GM19455 (cell line): Measurements from ENCODE around the gene PCDHA3.
"Not testable (repeated sequence)": the region's sequence is repeated elsewhere in the genome, so short reads cannot be mapped to it uniquely, and the experiment has no call there.

Experiments
- ATAC-seq: cut with Tn5 transposase; IDR thresholded peaks from one replicate; pipeline ENCODE4 v1.9.1; 2021; ENCODE audit not compliant: unreplicated experiment

Gene PCDHA3

DNA sequence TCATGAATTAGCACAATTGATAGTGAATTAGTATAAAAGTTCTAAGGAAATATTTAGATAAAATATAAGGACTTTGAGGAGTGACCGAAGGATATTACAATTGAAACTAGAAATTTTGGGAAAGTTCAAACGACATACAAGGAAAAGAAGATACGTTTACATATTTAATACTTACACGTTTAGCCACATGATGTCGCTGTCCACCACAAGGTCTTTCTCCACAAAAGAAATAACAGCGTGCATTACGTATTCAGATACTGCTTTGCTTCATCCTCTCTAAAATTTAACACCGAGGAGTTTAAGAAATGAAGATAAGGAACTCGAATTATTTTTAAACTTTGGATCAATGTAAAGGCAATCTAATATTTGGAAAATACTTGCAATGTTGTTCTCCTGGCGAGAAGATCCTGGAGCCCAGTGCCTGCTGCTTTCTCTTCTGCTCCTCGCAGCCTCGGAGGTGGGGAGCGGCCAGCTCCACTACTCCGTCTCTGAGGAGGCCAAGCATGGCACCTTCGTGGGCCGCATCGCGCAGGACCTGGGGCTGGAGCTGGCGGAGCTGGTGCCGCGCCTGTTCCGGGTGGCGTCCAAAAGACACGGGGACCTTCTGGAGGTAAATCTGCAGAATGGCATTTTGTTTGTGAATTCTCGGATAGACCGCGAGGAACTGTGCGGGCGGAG lies at the start of gene PCDHA3:
PCDHA3 (plus strand) TSS at position 242 of the 678 bp plus-strand sequence.
- no peak for ATAC-seq

DNA sequence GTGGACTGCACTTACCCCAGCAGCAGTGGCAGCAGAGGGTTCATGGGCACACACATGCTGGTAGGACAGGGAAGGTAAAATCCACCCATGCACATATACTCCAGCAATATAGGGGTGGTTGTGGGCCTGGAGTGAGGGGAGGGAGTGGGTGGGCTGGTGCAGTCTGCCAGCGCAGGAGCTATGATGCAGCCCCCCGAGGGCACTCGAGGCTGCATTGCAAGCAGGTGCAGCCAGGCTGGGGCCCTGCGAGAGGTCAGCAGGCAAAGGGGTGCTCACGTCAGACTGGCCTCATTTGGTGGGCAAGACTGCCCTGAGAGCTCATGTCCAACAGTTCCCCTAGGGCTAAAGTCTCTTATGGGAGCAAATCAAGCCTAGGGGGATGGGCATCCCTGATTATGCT lies 47.3 kb upstream of the PCDHA3 start:
- ATAC-seq = no peak

DNA sequence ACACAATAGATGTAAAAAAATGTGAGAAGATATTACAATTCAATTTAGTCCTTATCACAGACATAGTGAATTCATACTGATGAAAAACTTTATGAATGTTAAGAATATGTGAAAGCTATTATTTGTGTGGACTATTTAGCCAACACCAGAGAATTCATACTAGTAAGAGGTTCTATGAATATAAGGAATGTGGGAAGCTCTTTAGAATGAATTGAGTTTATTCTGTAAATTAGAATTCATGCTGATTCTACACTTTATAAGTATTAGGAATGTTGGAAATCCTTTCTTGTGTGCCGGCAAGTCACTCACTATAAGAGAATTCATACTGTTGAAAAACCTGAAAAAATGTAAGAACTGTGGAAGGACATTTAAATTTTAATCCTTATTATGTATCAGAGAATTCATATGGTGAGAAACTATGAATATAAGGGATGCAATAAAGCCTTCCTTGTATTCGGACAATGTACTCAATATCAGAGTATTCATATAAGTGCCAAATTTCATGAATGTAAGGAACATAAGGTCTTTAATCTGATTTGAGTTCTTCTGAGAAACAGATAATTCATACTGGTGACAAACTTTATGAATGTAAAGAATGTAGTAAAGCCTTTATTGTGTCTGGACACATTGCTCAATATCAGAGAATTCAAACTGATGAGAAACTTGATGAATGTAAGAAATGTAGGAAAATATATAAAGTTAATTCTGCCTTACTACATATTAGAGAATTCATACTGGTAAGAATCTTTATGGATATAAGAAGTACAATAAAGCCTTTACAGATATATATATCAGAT lies 36.5 kb upstream of the PCDHA3 start:
- no peak for ATAC-seq

DNA sequence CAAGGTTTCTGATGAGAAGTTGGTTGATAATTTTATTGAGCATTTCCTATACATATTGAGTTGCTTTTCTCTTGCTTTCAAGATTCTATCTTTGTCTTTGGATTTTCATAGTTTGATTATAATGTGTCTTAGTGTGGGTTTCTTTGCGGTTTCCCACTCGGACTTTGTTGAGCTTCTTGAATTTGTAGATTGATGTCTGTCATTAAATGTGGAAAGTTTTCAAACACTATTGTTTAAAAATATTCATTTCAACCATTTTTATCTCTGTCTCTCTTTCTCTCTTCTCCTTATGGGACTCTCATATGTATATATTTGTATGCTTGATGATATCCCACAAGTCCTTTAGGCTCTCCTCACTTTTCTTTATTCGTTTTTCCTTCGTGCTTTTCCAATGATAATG lies 33.4 kb upstream of the PCDHA3 start:
- no peak for ATAC-seq

DNA sequence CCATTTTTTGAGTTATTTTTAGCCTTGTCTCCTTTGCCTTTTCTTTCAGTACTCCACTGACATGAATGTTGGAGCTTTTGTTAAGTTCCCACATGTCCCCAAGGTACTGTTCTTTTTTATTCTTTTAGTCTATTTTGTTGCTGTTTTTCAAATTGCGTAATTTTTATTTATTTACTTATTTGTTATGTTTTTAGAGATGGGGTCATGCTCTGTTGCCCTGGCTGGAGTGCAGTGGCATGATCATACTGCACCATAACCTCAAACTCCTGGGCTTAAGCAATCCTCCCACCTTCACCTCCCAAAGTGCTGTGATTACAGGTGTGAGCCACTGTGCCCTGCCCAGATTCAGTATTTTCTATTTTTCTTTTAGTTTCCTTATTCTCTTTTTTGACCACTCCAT lies 20.3 kb upstream of the PCDHA3 start:
- ATAC-seq = no peak

DNA sequence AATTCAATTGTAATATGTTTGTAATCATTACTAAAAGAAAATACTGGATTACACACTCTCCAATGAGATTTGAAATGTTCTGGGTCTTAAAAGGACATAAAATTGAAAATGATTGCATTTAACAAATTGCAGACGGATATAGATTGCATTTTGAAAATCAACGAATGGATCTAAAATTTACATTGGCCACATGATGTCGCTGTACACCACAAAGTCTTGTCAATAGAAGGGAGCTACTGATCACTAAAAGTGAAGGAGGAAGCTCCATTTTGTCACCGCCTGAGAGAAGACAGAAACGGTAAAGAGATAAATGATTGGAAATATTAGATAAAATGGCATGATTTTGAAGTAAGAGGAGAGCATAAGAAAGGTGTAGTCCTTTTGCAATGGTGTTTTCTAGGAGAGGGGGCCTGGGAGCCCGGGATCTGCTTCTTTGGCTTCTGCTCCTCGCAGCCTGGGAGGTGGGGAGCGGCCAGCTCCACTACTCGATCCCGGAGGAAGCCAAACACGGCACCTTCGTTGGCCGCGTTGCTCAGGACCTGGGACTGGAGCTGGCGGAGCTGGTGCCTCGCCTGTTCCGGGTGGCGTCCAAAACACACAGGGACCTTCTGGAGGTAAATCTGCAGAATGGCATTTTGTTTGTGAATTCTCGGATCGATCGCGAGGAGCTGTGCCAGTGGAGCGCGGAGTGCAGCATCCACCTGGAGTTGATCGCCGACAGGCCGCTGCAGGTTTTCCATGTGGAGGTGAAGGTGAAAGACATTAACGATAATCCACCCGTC lies 14.8 kb upstream of the PCDHA3 start, which contains the start of gene PCDHA1:
PCDHA1 (plus strand) TSS at position 236 of the 782 bp plus-strand sequence.
- ATAC-seq = no peak

DNA sequence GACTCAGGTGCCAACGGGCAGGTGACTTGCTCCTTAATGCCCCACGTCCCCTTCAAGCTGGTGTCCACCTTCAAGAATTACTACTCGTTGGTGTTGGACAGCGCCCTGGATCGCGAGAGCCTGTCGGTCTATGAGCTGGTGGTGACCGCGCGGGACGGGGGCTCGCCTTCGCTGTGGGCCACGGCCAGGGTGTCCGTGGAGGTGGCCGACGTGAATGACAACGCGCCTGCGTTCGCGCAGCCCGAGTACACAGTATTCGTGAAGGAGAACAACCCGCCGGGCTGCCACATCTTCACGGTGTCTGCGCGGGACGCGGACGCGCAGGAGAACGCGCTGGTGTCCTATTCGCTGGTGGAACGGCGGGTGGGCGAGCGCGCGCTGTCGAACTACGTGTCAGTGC lies 13.4 kb upstream of the PCDHA3 start:
- not testable (repeated sequence) for ATAC-seq

DNA sequence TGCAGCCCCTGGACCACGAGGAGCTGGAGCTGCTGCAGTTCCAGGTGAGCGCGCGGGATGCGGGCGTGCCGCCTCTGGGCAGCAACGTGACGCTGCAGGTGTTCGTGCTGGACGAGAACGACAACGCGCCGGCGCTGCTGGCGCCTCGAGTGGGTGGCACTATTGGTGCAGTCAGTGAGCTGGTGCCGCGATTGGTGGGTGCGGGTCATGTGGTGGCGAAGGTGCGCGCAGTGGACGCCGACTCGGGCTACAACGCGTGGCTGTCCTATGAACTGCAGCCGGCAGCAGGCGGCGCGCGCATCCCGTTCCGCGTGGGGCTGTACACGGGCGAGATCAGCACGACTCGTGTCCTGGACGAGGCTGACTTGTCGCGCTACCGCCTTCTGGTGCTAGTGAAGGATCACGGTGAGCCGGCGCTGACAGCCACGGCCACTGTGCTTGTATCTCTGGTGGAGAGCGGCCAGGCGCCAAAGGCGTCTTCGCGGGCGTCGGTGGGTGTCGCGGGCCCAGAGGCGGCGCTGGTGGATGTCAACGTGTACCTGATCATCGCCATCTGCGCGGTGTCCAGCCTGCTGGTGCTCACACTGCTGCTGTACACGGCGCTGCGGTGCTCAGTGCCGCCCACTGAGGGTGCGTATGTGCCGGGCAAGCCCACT lies 12.9 kb upstream of the PCDHA3 start:
- ATAC-seq = not testable (repeated sequence)

DNA sequence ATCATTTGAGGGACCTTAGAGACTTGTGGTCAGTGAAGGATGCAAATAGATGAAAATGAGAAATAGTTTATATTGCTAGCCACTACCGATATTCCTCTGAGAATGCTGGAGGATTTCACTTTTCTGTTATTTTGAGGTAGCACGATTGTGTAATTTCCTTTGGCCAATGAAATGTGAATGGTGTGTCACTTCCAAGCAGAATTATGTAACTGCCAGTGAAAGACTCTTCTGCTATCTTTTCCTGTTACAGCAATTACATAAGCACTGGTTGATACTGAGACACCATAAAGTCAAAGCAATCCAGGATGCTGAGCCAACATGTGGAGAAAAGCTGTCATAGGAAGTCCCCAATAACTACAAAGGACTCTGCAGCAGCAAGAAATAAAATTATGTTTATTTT lies 9.8 kb upstream of the PCDHA3 start:
- no peak for ATAC-seq

DNA sequence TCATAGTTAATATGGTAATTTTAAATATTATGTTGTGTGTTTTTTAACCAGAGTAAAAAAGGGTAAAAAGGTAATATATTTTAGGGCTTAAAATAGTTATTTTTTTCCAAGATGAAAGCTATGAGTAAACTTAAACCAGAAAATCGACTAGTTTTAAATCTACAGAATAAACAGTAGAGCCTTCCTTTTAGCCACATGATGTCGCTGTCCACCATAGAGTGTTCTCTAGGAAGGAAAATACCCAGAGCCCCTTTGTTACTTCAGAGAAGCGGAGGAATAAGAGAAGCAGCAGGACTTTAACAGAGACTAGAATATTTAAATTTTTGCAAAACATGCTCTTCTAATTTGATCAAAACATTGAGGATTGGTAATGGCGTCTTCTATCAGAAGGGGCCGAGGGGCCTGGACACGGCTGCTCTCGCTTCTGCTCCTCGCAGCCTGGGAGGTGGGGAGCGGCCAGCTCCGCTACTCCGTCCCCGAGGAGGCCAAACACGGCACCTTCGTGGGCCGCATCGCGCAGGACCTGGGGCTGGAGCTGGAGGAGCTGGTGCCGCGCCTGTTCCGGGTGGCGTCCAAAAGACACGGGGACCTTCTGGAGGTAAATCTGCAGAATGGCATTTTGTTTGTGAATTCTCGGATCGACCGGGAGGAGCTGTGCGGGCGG lies 6.1 kb upstream of the PCDHA3 start, which contains the start of gene PCDHA2:
PCDHA2 (plus strand) TSS at position 258 of the 664 bp plus-strand sequence.
- no peak for ATAC-seq

DNA sequence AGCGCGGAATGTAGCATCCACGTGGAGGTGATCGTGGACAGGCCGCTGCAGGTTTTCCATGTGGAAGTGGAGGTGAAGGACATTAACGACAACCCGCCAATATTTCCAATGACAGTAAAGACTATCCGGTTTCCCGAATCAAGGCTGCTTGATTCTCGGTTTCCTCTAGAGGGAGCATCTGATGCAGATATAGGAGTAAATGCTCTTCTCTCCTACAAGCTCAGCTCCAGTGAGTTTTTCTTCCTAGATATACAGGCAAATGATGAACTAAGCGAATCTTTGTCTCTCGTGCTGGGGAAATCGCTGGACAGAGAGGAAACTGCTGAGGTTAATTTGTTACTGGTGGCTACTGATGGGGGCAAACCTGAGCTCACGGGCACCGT lies 5.6 kb upstream of the PCDHA3 start:
- no peak for ATAC-seq

DNA sequence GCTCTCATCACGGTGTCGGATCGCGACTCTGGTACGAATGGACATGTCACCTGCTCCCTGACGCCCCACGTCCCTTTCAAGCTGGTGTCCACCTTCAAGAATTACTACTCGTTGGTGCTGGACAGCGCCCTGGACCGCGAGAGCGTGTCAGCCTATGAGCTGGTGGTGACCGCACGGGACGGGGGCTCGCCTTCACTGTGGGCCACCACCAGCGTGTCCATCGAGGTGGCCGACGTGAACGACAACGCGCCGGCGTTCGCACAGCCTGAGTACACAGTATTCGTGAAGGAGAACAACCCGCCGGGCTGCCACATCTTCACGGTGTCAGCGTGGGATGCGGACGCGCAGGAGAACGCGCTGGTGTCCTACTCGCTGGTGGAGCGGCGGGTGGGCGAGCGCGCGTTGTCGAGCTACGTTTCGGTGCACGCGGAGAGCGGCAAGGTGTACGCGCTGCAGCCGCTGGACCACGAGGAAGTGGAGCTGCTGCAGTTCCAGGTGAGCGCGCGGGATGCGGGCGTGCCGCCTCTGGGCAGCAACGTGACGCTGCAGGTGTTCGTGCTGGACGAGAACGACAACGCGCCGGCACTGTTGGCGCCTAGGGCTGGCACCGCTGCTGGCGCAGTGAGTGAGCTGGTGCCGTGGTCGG lies 4.7 kb upstream of the PCDHA3 start:
- not testable (repeated sequence) for ATAC-seq

DNA sequence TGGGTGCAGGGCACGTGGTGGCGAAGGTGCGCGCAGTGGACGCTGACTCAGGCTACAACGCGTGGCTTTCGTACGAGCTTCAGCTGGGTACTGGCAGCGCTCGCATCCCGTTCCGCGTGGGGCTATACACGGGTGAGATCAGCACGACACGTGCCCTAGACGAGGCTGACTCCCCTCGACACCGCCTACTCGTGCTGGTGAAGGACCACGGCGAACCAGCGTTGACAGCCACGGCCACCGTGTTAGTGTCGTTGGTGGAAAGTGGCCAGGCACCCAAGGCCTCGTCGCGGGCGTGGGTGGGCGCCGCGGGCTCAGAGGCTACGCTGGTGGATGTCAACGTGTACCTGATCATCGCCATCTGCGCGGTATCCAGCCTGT lies 4.2 kb upstream of the PCDHA3 start:
- no peak for ATAC-seq

DNA sequence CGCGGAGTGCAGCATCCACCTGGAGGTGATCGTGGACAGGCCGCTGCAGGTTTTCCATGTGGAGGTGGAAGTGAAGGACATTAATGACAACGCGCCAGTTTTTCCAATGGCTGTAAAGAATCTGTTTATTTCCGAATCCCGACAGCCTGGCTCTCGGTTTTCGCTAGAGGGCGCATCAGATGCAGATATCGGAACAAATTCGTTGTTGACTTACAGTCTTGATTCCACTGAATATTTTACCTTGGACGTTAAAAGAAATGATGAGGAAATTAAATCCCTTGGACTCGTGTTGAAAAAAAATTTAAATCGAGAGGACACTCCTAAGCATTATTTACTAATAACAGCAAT lies 611 bp downstream of the PCDHA3 start:
- no peak for ATAC-seq

DNA sequence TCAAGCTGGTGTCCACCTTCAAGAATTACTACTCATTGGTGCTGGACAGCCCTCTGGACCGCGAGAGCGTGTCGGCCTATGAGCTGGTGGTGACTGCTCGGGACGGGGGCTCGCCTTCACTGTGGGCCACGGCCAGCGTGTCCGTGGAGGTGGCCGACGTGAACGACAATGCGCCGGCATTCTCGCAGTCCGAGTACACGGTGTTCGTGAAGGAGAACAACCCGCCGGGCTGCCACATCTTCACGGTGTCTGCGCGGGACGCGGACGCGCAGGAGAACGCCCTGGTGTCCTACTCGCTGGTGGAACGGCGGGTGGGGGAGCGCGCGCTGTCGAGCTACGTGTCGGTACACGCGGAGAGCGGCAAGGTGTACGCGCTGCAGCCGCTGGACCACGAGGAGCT lies 1.5 kb downstream of the PCDHA3 start:
- not testable (repeated sequence) for ATAC-seq

DNA sequence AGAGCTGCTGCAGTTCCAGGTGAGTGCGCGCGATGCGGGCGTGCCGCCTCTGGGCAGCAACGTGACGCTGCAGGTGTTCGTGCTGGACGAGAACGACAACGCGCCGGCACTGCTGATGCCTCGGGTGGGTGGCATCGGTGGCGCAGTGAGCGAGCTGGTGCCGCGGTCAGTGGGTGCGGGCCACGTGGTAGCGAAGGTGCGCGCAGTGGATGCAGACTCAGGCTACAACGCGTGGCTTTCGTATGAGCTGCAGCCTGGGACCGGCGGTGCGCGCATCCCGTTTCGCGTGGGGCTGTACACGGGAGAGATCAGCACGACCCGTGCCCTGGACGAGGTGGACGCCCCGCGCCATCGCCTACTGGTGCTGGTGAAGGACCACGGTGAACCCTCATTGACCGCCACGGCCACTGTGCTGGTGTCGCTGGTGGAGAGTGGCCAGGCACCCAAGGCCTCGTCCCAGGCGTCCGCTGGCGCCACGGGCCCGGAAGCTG lies 2.0 kb downstream of the PCDHA3 start:
- ATAC-seq = no peak

DNA sequence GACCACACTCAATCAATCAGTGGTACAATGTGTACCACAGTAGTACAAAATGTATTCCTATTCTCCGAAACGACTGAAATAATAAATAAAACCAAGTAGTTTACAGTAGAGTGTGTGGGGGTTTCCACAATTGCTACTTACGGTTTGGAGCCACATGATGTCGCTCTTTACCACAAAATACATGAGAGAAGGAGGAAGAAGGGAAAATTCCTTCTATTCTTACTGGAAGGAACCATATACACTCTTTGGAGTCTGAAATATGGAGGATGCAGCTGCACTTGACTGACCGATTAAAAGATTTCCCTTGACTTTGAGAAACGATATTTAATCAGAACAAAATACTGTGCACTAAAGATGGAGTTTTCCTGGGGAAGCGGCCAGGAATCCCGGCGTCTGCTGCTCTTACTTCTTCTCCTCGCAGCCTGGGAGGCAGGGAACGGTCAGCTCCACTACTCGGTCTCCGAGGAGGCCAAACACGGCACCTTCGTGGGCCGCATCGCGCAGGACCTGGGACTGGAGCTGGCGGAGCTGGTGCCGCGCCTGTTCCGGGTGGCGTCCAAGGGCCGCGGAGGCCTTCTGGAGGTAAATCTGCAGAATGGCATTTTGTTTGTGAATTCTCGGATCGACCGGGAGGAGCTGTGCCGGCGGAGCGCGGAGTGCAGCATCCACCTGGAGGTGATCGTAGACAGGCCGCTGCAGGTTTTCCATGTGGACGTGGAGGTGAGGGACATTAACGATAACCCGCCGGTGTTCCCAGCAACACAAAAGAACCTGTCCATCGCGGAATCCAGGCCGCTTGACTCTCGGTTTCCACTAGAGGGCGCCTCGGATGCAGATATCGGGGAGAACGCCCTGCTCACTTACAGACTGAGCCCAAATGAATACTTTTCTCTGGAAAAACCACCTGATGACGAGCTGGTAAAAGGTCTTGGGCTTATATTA lies 6.2 kb downstream of the PCDHA3 start, which contains the start of gene PCDHA4:
PCDHA4 (plus strand) TSS at position 235 of the 942 bp plus-strand sequence.
- no peak for ATAC-seq

DNA sequence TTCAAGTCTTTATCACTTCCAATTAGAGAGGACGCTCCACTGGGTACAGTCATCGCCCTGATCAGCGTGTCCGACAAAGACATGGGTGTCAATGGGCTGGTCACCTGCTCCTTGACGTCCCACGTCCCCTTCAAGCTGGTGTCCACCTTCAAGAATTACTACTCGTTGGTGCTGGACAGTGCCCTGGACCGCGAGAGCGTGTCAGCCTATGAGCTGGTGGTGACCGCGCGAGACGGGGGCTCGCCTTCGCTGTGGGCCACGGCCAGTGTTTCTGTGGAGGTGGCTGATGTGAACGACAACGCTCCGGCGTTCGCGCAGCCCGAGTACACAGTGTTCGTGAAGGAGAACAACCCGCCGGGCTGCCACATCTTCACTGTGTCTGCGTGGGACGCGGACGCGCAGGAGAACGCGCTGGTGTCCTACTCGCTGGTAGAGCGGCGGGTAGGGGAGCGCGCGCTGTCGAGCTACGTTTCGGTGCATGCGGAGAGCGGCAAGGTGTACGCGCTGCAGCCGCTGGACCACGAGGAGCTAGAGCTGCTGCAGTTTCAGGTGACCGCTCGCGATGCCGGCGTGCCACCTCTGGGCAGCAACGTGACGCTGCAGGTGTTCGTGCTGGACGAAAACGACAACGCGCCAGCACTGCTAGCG lies 7.5 kb downstream of the PCDHA3 start:
- ATAC-seq = not testable (repeated sequence)
